ENCODE results near the gene RNF19B.

DNA sequence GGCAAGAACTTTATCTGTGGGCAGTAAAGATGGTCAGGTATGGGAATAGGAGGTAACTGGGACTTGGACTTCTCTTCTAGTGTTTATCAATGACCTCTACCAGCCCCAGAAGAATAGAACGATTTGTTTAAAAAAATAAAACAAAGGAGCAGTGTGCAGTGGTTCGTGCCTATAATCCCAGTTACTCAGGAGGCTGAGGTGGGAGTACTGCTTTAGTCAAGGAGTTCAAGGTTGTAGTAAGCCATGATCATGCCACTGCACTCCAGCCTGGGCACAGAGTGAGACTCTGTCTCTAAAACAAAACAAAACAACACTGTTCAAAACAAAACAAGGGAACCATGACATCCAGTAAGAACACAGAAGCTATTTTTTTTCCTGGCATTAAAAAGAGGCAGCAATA is 4.3 kb downstream of the RNF19B start:
- TF ChIP-seq CTCF (IDR thresholded peaks at IDR 0.05; ENCODE audit: control extremely low read depth in 1 of 3, insufficient read depth in 1 of 3, low read depth in 1 of 3, low read length in 3 of 3), result no peak
- no peak for TF ChIP-seq GABPA (IDR thresholded peaks at IDR 0.05; ENCODE audit: borderline replicate concordance, insufficient read depth, low read length)
- TF ChIP-seq NRF1 (IDR thresholded peaks at IDR 0.05; ENCODE audit: low read depth, low read length), result no peak
